Smooth muscle cell (in vitro differentiated cells): ENCODE measurements around the gene MAP1S. TPM values are rescaled to one million over a fixed set of nuclear protein-coding genes. Genes with fewer than 3 reads are reported as not detected.

Experiments used
- DNase-seq: peaks from one replicate; lab custom pipeline; 2025; ENCODE audit not compliant: unreplicated experiment; lab: John Stamatoyannopoulos, UW
- H2AFZ ChIP-seq: fragments of 200-600 bp; sonication (generic); 2 replicates; pipeline ENCODE4 v1.6.0; 2016; ENCODE audit warnings: antibody characterized with exemption, low read depth, mild to moderate bottlenecking
- H3F3A ChIP-seq: fragments of 200-600 bp; sonication (generic); 2 replicates; pipeline ENCODE4 v1.6.0; 2017; ENCODE audit warnings: antibody characterized with exemption, low read depth
- H3K27ac ChIP-seq: fragments of 200-600 bp; sonication (generic); 2 replicates; pipeline ENCODE4 v1.5.1; 2016; ENCODE audit warnings: low read depth, mild to moderate bottlenecking
- H3K27me3 ChIP-seq: fragments of 200-600 bp; sonication (generic); 2 replicates; pipeline ENCODE4 v1.6.1; 2016; ENCODE audit warnings: low read depth, mild to moderate bottlenecking
- H3K36me3 ChIP-seq: fragments of 200-600 bp; sonication (generic); 2 replicates; pipeline ENCODE4 v1.5.1; 2016; ENCODE audit warnings: low read depth
- H3K4me1 ChIP-seq: fragments of 200-600 bp; sonication (generic); 2 replicates; pipeline ENCODE4 v1.5.1; 2016; ENCODE audit warnings: low read depth
- H3K4me2 ChIP-seq: fragments of 200-600 bp; sonication (generic); 2 replicates; pipeline ENCODE4 v1.6.0; 2016; ENCODE audit warnings: mild to moderate bottlenecking
- H3K4me3 ChIP-seq: fragments of 200-600 bp; sonication (generic); 2 replicates; pipeline ENCODE4 v1.5.1; 2016; ENCODE audit warnings: mild to moderate bottlenecking
- H3K79me2 ChIP-seq: fragments of 200-600 bp; sonication (generic); 2 replicates; pipeline ENCODE4 v1.6.0; 2016; ENCODE audit warnings: low read depth, mild to moderate bottlenecking
- H3K9ac ChIP-seq: fragments of 200-600 bp; sonication (generic); 2 replicates; pipeline ENCODE4 v1.6.0; 2016; ENCODE audit warnings: low read depth
- H3K9me3 ChIP-seq: fragments of 200-600 bp; sonication (generic); replicated peaks from 2 replicates; pipeline ENCODE4 v1.5.1; 2016; ENCODE audit warnings: low read depth
- H4K20me1 ChIP-seq: fragments of 200-600 bp; sonication (generic); 2 replicates; pipeline ENCODE4 v1.6.0; 2016; ENCODE audit warnings: low read depth
- WGBS: methylation state at CpG from one replicate; pipeline ENCODE4 v1.1.7; 2016; ENCODE audit warnings: low lambda C conversion rate; 5-methylcytosine and 5-hydroxymethylcytosine counted together
- polyA plus RNA-seq: library from polyadenylated mRNA; unstranded; fragments of >200 nt; fragmentation: Nextera tagmentation; extraction: Ambion mirVana; gene quantifications from 2 replicates; pipeline ENCODE4 v1.2.1, GENCODE V29; 2016
- total RNA-seq: library from RNA; depleted of rRNA; stranded (reverse); fragments of >200 nt; gene quantifications from 2 replicates; pipeline ENCODE4 v1.2.3, GENCODE V29; 2014
- TF ChIP-seq, protein P1 (sequence below): fragments of 200-600 bp; sonication (generic); IDR thresholded peaks from 2 replicates; pipeline ENCODE4 v1.5.1; 2017; ENCODE audit warnings: borderline replicate concordance, mild to moderate bottlenecking, antibody characterized with exemption; ENCODE audit not compliant: insufficient read depth, poor library complexity, severe bottlenecking

MAP1S gene
- total and polyA plus RNA-seq, 2 experiments from 2014 or later, result 10.2 to 62.1 TPM

DNA sequence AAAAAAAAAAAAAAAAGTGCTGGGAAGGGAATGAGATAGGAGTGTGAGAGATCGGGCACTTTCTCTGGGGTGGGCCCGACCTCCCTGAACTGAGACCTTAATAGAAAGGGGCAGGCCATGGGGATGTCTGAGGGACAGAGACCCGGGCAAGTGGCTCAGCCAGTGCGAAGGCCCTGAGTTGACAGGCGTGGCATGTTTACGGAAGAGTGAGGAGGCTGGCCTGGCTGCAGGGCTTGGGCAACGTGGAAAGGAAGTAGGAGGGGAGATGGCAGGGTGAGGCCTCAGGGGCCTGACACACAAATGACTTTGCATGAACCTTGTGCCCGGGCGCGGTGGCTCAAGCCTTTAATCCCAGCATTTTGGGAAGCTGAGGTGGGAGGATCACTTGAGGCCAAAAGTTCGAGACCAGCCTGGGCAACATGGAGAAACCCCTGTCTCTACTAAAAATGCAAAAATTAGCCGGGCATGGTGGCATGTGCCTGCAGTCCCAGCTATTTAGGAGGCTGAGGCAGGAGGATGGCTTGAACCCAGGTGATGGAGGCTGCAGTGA, 45.9 kb downstream of the MAP1S start:
- TF ChIP-seq, protein P1, sequence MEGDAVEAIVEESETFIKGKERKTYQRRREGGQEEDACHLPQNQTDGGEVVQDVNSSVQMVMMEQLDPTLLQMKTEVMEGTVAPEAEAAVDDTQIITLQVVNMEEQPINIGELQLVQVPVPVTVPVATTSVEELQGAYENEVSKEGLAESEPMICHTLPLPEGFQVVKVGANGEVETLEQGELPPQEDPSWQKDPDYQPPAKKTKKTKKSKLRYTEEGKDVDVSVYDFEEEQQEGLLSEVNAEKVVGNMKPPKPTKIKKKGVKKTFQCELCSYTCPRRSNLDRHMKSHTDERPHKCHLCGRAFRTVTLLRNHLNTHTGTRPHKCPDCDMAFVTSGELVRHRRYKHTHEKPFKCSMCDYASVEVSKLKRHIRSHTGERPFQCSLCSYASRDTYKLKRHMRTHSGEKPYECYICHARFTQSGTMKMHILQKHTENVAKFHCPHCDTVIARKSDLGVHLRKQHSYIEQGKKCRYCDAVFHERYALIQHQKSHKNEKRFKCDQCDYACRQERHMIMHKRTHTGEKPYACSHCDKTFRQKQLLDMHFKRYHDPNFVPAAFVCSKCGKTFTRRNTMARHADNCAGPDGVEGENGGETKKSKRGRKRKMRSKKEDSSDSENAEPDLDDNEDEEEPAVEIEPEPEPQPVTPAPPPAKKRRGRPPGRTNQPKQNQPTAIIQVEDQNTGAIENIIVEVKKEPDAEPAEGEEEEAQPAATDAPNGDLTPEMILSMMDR, result no peak
- Histone ChIP-seq H2AFZ (no peak overlapping the region), H3K27ac (no peak overlapping the region), H3K79me2 (no peaks in the 10 kb centered on the region), H3K27me3 (no peaks in the 10 kb centered on the region), H3K4me3 (no peak overlapping the region), H3K4me1 (no peaks in the 10 kb centered on the region), H3K9me3 (no peaks in the 10 kb centered on the region), H4K20me1 (no peaks in the 10 kb centered on the region), H3K9ac (no peak overlapping the region), H3F3A (peaks cover 3% of the 10 kb centered on the region), H3K4me2 (no peak overlapping the region), H3K36me3 (no peaks in the 10 kb centered on the region)
- no peak for DNase-seq
- WGBS, result 72% methylated on average over 12 of the region's 12 CpGs

GRCh38 chr19:17766543-17767131, 47.4 kb downstream of the MAP1S start:
- Histone ChIP-seq H3K27ac (no peak overlapping the region), H3K9ac (no peak overlapping the region), H2AFZ (peak overlapping the region; percentile 79), H3K79me2 (no peaks in the 10 kb centered on the region), H3K4me2 (peak overlapping the region; percentile 80), H3K4me1 (no peaks in the 10 kb centered on the region), H3K27me3 (no peaks in the 10 kb centered on the region), H4K20me1 (no peaks in the 10 kb centered on the region), H3F3A (peaks cover 3% of the 10 kb centered on the region), H3K36me3 (no peaks in the 10 kb centered on the region), H3K4me3 (peak overlapping the region; percentile 27), H3K9me3 (no peaks in the 10 kb centered on the region)
- WGBS, result 9% methylated on average over 29 of the region's 29 CpGs
- DNase-seq, result peak; percentile 32
- TF ChIP-seq, protein P1, result peak; percentile 75

- Histone ChIP-seq H2AFZ (no peak overlapping the region), H3K9me3 (no peaks in the 10 kb centered on the region), H3K4me1 (no peaks in the 10 kb centered on the region), H3K27me3 (no peaks in the 10 kb centered on the region), H4K20me1 (no peaks in the 10 kb centered on the region), H3K27ac (no peak overlapping the region), H3K79me2 (no peaks in the 10 kb centered on the region), H3K9ac (no peak overlapping the region), H3F3A (peaks cover 3% of the 10 kb centered on the region), H3K4me2 (no peak overlapping the region), H3K4me3 (no peak overlapping the region), H3K36me3 (no peaks in the 10 kb centered on the region)
- TF ChIP-seq, protein P1, result no peak
- 87% methylated on average over 1 of the region's 1 CpG for WGBS
- DNase-seq, result no peak
These were observed 48.3 kb downstream of the MAP1S start for GRCh38 chr19:17767559-17767958.

GRCh38 chr19:17770613-17771012, 51.3 kb downstream of the MAP1S start:
- WGBS, result 75% methylated on average over 7 of the region's 13 CpGs
- no peak for DNase-seq

More at GRCh38 chr19:17770613-17771012, 51.3 kb downstream of the MAP1S start:
- TF ChIP-seq, protein P1, result no peak
- no peak overlapping the region for H2AFZ ChIP-seq
- H3K4me3 ChIP-seq, result no peak overlapping the region
- peaks cover 3% of the 10 kb centered on the region for H3F3A ChIP-seq
- no peaks in the 10 kb centered on the region for H3K79me2 ChIP-seq
- H3K9me3 ChIP-seq, result no peaks in the 10 kb centered on the region
- no peaks in the 10 kb centered on the region for H4K20me1 ChIP-seq
- no peaks in the 10 kb centered on the region for H3K27me3 ChIP-seq
- H3K4me2 ChIP-seq, result no peak overlapping the region
- no peaks in the 10 kb centered on the region for H3K36me3 ChIP-seq
- no peaks in the 10 kb centered on the region for H3K4me1 ChIP-seq
- no peak overlapping the region for H3K27ac ChIP-seq
- no peak overlapping the region for H3K9ac ChIP-seq
